Panc1 (cell line): ENCODE measurements around the gene NADSYN1. TPM values are rescaled to one million over a fixed set of nuclear protein-coding genes. Genes with fewer than 3 reads are reported as not detected.

Source experiments
- ATAC-seq: fragments of 200-7000 bp; cut with Tn5 transposase; 2 replicates; pipeline ENCODE4 v1.9.1; 2020; ENCODE audit warnings: mild to moderate bottlenecking, moderate library complexity
- BruUV-seq: library from RNA; stranded (reverse); fragments of 400-500 nt; replicated peaks from 2 replicates; lab custom pipeline; 2021; lab: Mats Ljungman, UMichigan
- CTCF ChIA-PET: fragments of 300-600 bp; sonication (Branson Sonifier 250); formaldehyde crosslinking; loops from one replicate; lab custom pipeline; 2022; ENCODE audit warnings: antibody characterized with exemption; lab: Charles Lee
- POLR2A ChIA-PET: fragments of 300-600 bp; sonication (Branson Sonifier 250); formaldehyde crosslinking; loops from one replicate; lab custom pipeline; 2022; ENCODE audit warnings: antibody characterized with exemption; lab: Charles Lee
- DNase-seq: peaks from one replicate; pipeline ENCODE4 v3.0.0-alpha.2; 2010; ENCODE audit warnings: low read depth, low spot score
- H3K27ac ChIP-seq: 2 replicates; pipeline ENCODE4 v1.5.1; 2011; ENCODE audit warnings: mild to moderate bottlenecking, low read length, inconsistent platforms
- H3K27me3 ChIP-seq: fragments of 200-500 bp; sonication (Bioruptor generic); 2 replicates; pipeline ENCODE4 v1.6.0; 2014; ENCODE audit warnings: low read length, inconsistent platforms; ENCODE audit not compliant: control insufficient read depth, insufficient read depth
- H3K36me3 ChIP-seq: fragments of 200-500 bp; sonication (Bioruptor generic); 2 replicates; pipeline ENCODE4 v1.5.1; 2014; ENCODE audit warnings: inconsistent platforms, mild to moderate bottlenecking, low read length, moderate library complexity; ENCODE audit not compliant: control insufficient read depth, insufficient read depth
- H3K4me1 ChIP-seq: 2 replicates; pipeline ENCODE4 v1.5.1; 2011; ENCODE audit warnings: inconsistent platforms, mild to moderate bottlenecking, low read length, moderate library complexity; ENCODE audit not compliant: control insufficient read depth, insufficient read depth
- H3K4me3 ChIP-seq, 2 experiments: 2 replicates each; pipeline ENCODE4 v1.5.1; 2011 to 2012; ENCODE audit warnings: low read depth in 2 of 2, low read length in 2 of 2, mild to moderate bottlenecking in 2 of 2, inconsistent platforms in 1 of 2, moderate library complexity in 1 of 2
- H3K9me3 ChIP-seq: fragments of 200-500 bp; sonication (Bioruptor generic); 2 replicates; pipeline ENCODE4 v1.5.1; 2014; ENCODE audit warnings: low read depth, mild to moderate bottlenecking, inconsistent platforms, low read length, moderate library complexity; ENCODE audit not compliant: control insufficient read depth, insufficient read depth
- CTCF ChIP-seq: fragments of 450-650 bp; IDR thresholded peaks from 2 replicates; pipeline ENCODE4 v1.5.1; 2017; ENCODE audit warnings: mild to moderate bottlenecking
- POLR2AphosphoS5 ChIP-seq: IDR thresholded peaks from 2 replicates; pipeline ENCODE4 v1.6.1; 2012; ENCODE audit warnings: mild to moderate bottlenecking, low read depth, low read length, moderate library complexity
- SIN3A ChIP-seq: IDR thresholded peaks from 2 replicates; pipeline ENCODE4 v1.6.1; 2012; ENCODE audit warnings: low read depth, mild to moderate bottlenecking, low read length, moderate library complexity, borderline replicate concordance; ENCODE audit not compliant: insufficient read depth
- TCF7L2 ChIP-seq: IDR thresholded peaks from 2 replicates; pipeline ENCODE4 v1.6.1; 2011; ENCODE audit warnings: mild to moderate bottlenecking, low read depth, low read length, inconsistent platforms
- in situ Hi-C: cut with HindIII; loops from 2 replicates; pipeline ENCODE4 v1.10.0; 2016; ENCODE audit warnings: low sequenced_read_pairs, low pct_unique_long_range_greater_than_20kb
- intact Hi-C: fragments of 100-400 bp; cut with micrococcal nuclease; formaldehyde crosslinking; loops from one replicate; pipeline ENCODE4 v1.10.0; 2022; ENCODE audit not compliant: unreplicated experiment
- total RNA-seq: library from RNA; stranded (reverse); gene quantifications from one replicate; pipeline ENCODE4 v1.2.1, GENCODE V29; 2021; ENCODE audit not compliant: unreplicated experiment
- TF ChIP-seq, protein P1 (sequence below), 2 experiments: IDR thresholded peaks; 2 replicates each; pipeline ENCODE4 v1.6.1; 2011 to 2012; ENCODE audit warnings: low read depth in 2 of 2, control low read depth in 1 of 2, low read length in 1 of 2, mild to moderate bottlenecking in 1 of 2, moderate library complexity in 1 of 2; ENCODE audit not compliant: insufficient read depth in 1 of 2

The NADSYN1 gene
- total RNA-seq, 1 experiment from 2014 or later = 76.1 TPM

DNA sequence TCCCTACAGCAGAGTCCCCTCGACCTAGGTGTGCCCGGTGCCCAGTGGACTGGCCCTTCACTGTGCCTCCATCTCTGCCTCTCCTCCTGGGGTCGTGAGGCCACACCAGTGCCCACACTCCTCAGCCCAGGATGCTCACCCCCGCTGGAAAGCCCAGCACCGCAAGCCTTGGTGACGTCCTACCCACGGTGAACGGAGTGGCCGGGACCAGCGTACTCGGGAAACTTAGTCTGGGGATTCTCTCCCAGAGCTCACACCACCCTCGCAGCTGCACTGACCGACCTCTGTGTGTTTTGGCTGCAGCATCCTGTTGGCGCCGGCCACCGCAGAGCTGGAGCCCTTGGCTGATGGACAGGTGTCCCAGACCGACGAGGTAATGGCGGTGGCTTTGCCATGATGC lies 38.5 kb downstream of the NADSYN1 start:
- no peak for DNase-seq
- intact Hi-C loops = no loop called here
- no peak for TF ChIP-seq TCF7L2
- no peak for TF ChIP-seq SIN3A
- TF ChIP-seq, protein P1, sequence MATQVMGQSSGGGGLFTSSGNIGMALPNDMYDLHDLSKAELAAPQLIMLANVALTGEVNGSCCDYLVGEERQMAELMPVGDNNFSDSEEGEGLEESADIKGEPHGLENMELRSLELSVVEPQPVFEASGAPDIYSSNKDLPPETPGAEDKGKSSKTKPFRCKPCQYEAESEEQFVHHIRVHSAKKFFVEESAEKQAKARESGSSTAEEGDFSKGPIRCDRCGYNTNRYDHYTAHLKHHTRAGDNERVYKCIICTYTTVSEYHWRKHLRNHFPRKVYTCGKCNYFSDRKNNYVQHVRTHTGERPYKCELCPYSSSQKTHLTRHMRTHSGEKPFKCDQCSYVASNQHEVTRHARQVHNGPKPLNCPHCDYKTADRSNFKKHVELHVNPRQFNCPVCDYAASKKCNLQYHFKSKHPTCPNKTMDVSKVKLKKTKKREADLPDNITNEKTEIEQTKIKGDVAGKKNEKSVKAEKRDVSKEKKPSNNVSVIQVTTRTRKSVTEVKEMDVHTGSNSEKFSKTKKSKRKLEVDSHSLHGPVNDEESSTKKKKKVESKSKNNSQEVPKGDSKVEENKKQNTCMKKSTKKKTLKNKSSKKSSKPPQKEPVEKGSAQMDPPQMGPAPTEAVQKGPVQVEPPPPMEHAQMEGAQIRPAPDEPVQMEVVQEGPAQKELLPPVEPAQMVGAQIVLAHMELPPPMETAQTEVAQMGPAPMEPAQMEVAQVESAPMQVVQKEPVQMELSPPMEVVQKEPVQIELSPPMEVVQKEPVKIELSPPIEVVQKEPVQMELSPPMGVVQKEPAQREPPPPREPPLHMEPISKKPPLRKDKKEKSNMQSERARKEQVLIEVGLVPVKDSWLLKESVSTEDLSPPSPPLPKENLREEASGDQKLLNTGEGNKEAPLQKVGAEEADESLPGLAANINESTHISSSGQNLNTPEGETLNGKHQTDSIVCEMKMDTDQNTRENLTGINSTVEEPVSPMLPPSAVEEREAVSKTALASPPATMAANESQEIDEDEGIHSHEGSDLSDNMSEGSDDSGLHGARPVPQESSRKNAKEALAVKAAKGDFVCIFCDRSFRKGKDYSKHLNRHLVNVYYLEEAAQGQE (IDR thresholded peaks at IDR 0.05; ENCODE audit: insufficient read depth in 1 of 2, low read depth in 2 of 2, low read length in 1 of 2) = no peak
- TF ChIP-seq POLR2AphosphoS5 = no peak
- TF ChIP-seq CTCF = no peak
- H3K4me3 ChIP-seq = no peak overlapping the region
- H3K4me1 ChIP-seq = peaks cover 10% of the 10 kb centered on the region; the same call in 1 of the 2 replicates
- ChIA-PET CTCF (no interaction called here), POLR2A (no interaction called here)
- BruUV-seq = no TSS peak
- H3K36me3 ChIP-seq = no peaks in the 10 kb centered on the region
- H3K27me3 ChIP-seq = no peaks in the 10 kb centered on the region
- ATAC-seq = no peak
- no peaks in the 10 kb centered on the region for H3K9me3 ChIP-seq
- no peak overlapping the region for H3K27ac ChIP-seq
- in situ Hi-C loops = no loop called here

DNA sequence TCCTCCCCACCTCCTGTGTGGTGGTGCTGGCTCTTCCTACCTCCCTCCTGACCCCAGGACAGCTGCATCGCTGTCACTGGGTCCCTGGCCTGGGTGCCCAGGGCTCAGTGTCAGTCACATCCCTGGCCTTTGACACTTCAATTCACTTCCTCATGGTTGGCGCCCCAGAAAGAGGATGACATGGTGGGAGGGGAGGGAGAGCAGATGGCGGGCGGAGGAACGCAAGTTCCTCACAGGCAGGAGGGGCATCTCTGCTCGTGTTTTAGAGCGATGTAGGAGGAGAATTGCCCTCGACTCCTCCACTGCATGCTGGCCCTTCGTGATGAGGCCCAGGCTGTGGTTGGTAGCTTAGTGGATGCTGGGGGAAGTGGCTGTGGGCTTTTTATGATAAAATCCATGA lies 38.9 kb downstream of the NADSYN1 start:
- DNase-seq (no peak), ATAC-seq (no peak)
- in situ Hi-C loops = no loop called here
- Histone ChIP-seq H3K4me1 (peaks cover 10% of the 10 kb centered on the region; the same call in 1 of the 2 replicates), H3K4me3 (no peak overlapping the region), H3K27ac (no peak overlapping the region), H3K36me3 (no peaks in the 10 kb centered on the region), H3K27me3 (no peaks in the 10 kb centered on the region), H3K9me3 (no peaks in the 10 kb centered on the region)
- no TSS peak for BruUV-seq
- intact Hi-C loops = no loop called here
- ChIA-PET CTCF (no interaction called here), POLR2A (no interaction called here)
- TF ChIP-seq TCF7L2 (no peak), CTCF (no peak), SIN3A (no peak), POLR2AphosphoS5 (no peak)
- TF ChIP-seq, protein P1 (IDR thresholded peaks at IDR 0.05; ENCODE audit: insufficient read depth in 1 of 2, low read depth in 2 of 2, low read length in 1 of 2) = no peak
